Mammary epithelial cell (primary cell): ENCODE data around the gene SMYD3.

Source experiments
- EZH2 ChIP-seq: IDR thresholded peaks from 2 replicates; pipeline ENCODE4 v1.6.1; 2012; ENCODE audit warnings: low read length, inconsistent platforms, borderline replicate concordance
- TF ChIP-seq, protein P1 (sequence below), 2 donors: IDR thresholded peaks in 1 of 2; conservative IDR thresholded peaks in 1 of 2; 2 replicates each; pipeline ENCODE4 v1.5.1; 2011 to 2012; ENCODE audit warnings: inconsistent platforms in 2 of 2, low read length in 2 of 2, mild to moderate bottlenecking in 2 of 2, control low read depth in 1 of 2, low read depth in 1 of 2; ENCODE audit not compliant: insufficient read depth in 1 of 2; ENCODE audit errors: extremely low read depth in 1 of 2

DNA sequence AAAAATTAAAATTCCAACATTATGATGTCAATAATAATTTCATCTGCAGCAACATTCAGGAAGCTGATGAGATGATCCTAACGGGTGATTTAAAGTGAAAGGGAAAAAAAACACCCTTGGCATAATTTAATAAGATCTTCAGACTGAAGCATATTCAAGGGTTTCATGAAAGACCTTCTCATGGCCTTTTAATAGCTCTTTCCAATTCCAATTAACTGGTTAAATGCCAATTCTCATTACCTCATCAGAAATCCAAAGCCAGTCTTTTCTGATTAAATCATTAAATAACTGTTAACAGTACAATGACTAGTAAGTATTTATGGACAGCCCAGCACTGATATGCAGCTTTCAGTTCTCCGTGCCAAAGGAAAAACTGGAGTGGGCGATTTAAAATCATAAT, 407.5 kb downstream of the SMYD3 start:
- TF ChIP-seq, protein P1, sequence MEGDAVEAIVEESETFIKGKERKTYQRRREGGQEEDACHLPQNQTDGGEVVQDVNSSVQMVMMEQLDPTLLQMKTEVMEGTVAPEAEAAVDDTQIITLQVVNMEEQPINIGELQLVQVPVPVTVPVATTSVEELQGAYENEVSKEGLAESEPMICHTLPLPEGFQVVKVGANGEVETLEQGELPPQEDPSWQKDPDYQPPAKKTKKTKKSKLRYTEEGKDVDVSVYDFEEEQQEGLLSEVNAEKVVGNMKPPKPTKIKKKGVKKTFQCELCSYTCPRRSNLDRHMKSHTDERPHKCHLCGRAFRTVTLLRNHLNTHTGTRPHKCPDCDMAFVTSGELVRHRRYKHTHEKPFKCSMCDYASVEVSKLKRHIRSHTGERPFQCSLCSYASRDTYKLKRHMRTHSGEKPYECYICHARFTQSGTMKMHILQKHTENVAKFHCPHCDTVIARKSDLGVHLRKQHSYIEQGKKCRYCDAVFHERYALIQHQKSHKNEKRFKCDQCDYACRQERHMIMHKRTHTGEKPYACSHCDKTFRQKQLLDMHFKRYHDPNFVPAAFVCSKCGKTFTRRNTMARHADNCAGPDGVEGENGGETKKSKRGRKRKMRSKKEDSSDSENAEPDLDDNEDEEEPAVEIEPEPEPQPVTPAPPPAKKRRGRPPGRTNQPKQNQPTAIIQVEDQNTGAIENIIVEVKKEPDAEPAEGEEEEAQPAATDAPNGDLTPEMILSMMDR (conservative IDR thresholded peaks at IDR 0.05 in 1 of 2, IDR thresholded peaks at IDR 0.05 in 1 of 2; ENCODE audit: extremely low read depth in 1 of 2, insufficient read depth in 1 of 2, low read depth in 1 of 2, low read length in 2 of 2), result no peak
- no peak for TF ChIP-seq EZH2
